Urothelium cell line (cell line): ENCODE measurements around the gene TRPV2.
"Not testable (repeated sequence)": the region's sequence is repeated elsewhere in the genome, so short reads cannot be mapped to it uniquely, and the experiment has no call there.

Experiments
- DNase-seq: peaks from one replicate; pipeline ENCODE4 v3.0.0; 2011; ENCODE audit warnings: low spot score, mixed read lengths
- FAIRE-seq: peaks from 2 replicates; lab custom pipeline; 2011; peaks lifted over from hg19 to GRCh38; lab: Jason Lieb, UNC

TRPV2 gene

GRCh38 chr17:16415031-16415924, at the start of gene TRPV2:
TSS of gene TRPV2 (plus strand) at chr17:16415571. CDS start at chr17:16417669, 2,098 bp downstream.
- FAIRE-seq = no peak
- no peak for DNase-seq

- FAIRE-seq (no peak), DNase-seq (no peak)
Measured at GRCh38 chr17:16371742-16372141, 43.6 kb upstream of the TRPV2 start.

GRCh38 chr17:16374146-16374938, 41.0 kb upstream of the TRPV2 start:
- no peak for DNase-seq
- no peak for FAIRE-seq

- no peak for DNase-seq
- no peak for FAIRE-seq
Measured at GRCh38 chr17:16377941-16378341, 37.4 kb upstream of the TRPV2 start.

- FAIRE-seq = no peak
- no peak for DNase-seq
Measured at GRCh38 chr17:16378636-16379282, 36.6 kb upstream of the TRPV2 start.

GRCh38 chr17:16379654-16380053, 35.7 kb upstream of the TRPV2 start:
- FAIRE-seq (no peak), DNase-seq (no peak)

GRCh38 chr17:16380640-16381495, 34.5 kb upstream of the TRPV2 start, which contains the start of gene UBB:
TSS of gene UBB (plus strand) at chr17:16381091. CDS start at chr17:16381908, 817 bp downstream.
- FAIRE-seq (no peak), DNase-seq (peak; percentile 89)

- FAIRE-seq (no peak), DNase-seq (no peak)
Measured at GRCh38 chr17:16381496-16381820, 33.9 kb upstream of the TRPV2 start.

GRCh38 chr17:16383216-16383615, 32.2 kb upstream of the TRPV2 start:
- DNase-seq (no peak), FAIRE-seq (no peak)

- FAIRE-seq (no peak), DNase-seq (no peak)
Measured at GRCh38 chr17:16383772-16384287, 31.5 kb upstream of the TRPV2 start.

- no peak for FAIRE-seq
- DNase-seq = no peak
Measured at GRCh38 chr17:16384557-16384956, 30.8 kb upstream of the TRPV2 start.

- not testable (repeated sequence) for DNase-seq, FAIRE-seq
Measured at GRCh38 chr17:16386126-16386507, 29.3 kb upstream of the TRPV2 start.

- FAIRE-seq (no peak), DNase-seq (no peak)
Measured at GRCh38 chr17:16391451-16391850, 23.9 kb upstream of the TRPV2 start.

GRCh38 chr17:16392491-16392890, 22.9 kb upstream of the TRPV2 start:
- not testable (repeated sequence) for FAIRE-seq, DNase-seq

- not testable (repeated sequence) for DNase-seq, FAIRE-seq
Measured at GRCh38 chr17:16395887-16396286, 19.5 kb upstream of the TRPV2 start.

GRCh38 chr17:16396693-16397092, 18.7 kb upstream of the TRPV2 start:
- DNase-seq, FAIRE-seq: not testable (repeated sequence)

- no peak for DNase-seq
- no peak for FAIRE-seq
Measured at GRCh38 chr17:16398270-16399267, 16.8 kb upstream of the TRPV2 start.

- not testable (repeated sequence) for DNase-seq, FAIRE-seq
Measured at GRCh38 chr17:16403847-16404246, 11.5 kb upstream of the TRPV2 start.
